H1 (cell line): ENCODE data around the gene LANCL3.

Experiments used
- CREB1 ChIP-seq: IDR thresholded peaks from 2 replicates; pipeline ENCODE4 v1.6.1; 2012; ENCODE audit warnings: inconsistent platforms
- GTF2F1 ChIP-seq: IDR thresholded peaks from 2 replicates; pipeline ENCODE4 v1.6.1; 2012; ENCODE audit warnings: low read depth, low read length, improper control_type of control experiment, borderline replicate concordance
- SUZ12 ChIP-seq: fragments of 200-600 bp; sonication (generic); IDR thresholded peaks from 2 replicates; pipeline ENCODE4 v1.6.1; 2012; ENCODE audit warnings: mild to moderate bottlenecking, inconsistent platforms, low read length, moderate library complexity, mixed read lengths

DNA sequence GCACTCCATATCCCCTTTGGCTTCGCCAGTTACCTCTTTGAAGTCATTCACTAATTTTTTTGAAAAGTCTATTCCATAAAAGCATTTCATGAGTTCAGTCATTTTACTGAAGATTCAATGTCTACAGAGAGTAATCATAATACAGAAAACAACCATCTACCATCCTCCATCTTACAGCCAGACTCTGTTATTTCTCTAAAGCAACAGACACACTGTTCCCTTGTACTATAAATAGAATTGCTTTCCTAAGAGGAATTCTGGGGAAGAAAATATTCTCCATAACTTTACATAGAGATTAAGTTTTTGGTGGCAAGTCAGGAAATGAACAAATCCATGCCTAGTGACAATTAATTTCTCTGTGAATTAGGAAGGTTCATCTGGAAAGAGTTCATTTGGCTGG lies 151.1 kb downstream of the LANCL3 start:
- TF ChIP-seq GTF2F1 (no peak), CREB1 (no peak), SUZ12 (no peak)
